Measurements from ENCODE around the gene ADAD2.

The ADAD2 gene

DNA sequence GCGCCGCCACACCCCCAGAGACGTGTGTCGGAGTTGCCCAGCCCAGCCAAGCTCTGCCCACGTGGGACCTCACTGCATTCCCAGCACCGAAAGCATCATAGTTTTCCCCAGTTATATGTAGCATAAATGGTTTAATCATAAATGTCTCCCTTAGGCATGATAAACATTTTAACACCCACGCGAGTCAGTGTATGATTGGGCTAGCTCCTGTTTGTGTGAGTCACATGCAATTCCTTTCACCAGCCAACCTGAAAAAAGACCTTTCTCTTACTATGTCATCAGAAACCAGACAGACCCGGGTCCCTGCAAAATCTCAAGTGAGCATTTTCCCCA lies 13.2 kb upstream of the ADAD2 start:
- no peaks in the 10 kb centered on the region for H3K4me1 ChIP-seq (ENCODE audit: control insufficient read depth, insufficient read depth, low read length)
- no peaks in the 10 kb centered on the region for H3K9me3 ChIP-seq (ENCODE audit: control insufficient read depth, insufficient read depth, low read length)
- H3K9ac ChIP-seq (ENCODE audit: low read depth, low read length) = no peak overlapping the region
- H3K27me3 ChIP-seq (ENCODE audit: control insufficient read depth, insufficient read depth, low read length) = no peaks in the 10 kb centered on the region
- H3K4me3 ChIP-seq (ENCODE audit: low read depth, low read length) = no peak overlapping the region
- peaks cover 52% of the 10 kb centered on the region for H3K36me3 ChIP-seq (ENCODE audit: control insufficient read depth, insufficient read depth, low read length)
- no peak overlapping the region for H3K27ac ChIP-seq (ENCODE audit: low read depth, low read length)

- Histone ChIP-seq H3K9ac (ENCODE audit: low read depth, low read length) (no peak overlapping the region), H3K27me3 (ENCODE audit: control insufficient read depth, insufficient read depth, low read length) (no peaks in the 10 kb centered on the region), H3K9me3 (ENCODE audit: control insufficient read depth, insufficient read depth, low read length) (no peaks in the 10 kb centered on the region), H3K36me3 (ENCODE audit: control insufficient read depth, insufficient read depth, low read length) (peaks cover 58% of the 10 kb centered on the region), H3K27ac (ENCODE audit: low read depth, low read length) (no peak overlapping the region), H3K4me1 (ENCODE audit: control insufficient read depth, insufficient read depth, low read length) (no peaks in the 10 kb centered on the region), H3K4me3 (ENCODE audit: low read depth, low read length) (no peak overlapping the region)
Measured at GRCh38 chr16:84178146-84178765, 12.7 kb upstream of the ADAD2 start.

DNA sequence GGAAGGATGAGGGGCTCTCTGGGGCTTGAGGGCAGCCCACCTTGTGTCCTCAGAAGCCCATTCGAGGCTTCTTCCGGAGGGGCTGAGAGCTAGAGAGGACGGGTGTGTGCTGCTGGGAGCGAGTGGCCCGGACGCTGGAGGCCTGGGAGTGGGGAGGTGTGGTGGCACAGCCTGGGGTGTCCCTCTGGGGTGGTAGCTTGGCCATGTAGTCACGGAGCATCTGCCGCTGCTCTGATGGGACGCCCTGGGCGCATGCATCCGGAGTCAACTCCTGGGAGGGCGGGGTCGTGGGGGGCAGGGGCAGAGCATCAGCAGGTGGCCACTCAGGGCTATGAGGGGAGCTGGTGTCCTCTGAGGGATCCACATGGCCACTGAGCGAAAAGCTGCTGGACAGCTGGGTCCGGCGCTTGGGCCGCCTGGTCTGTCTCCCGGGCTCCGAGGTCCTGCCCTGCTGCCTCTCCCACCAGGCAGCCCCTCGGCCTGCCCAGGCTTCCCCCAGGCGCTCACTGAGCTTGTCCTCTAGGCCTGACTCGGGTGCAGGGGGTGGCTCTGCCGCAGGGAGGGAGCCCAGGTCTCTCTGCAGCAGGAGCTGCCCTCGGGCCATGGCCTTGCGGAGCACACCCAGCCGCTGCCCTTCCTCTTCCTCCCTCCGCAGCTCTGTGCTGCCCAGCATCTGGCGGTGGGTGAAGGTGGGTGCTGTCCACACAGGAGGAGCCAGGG lies 11.9 kb upstream of the ADAD2 start:
- Histone ChIP-seq H3K27me3 (ENCODE audit: control insufficient read depth, insufficient read depth, low read length) (no peaks in the 10 kb centered on the region), H3K4me3 (ENCODE audit: low read depth, low read length) (no peak overlapping the region), H3K27ac (ENCODE audit: low read depth, low read length) (no peak overlapping the region), H3K9me3 (ENCODE audit: control insufficient read depth, insufficient read depth, low read length) (no peaks in the 10 kb centered on the region), H3K9ac (ENCODE audit: low read depth, low read length) (no peak overlapping the region), H3K4me1 (ENCODE audit: control insufficient read depth, insufficient read depth, low read length) (no peaks in the 10 kb centered on the region), H3K36me3 (ENCODE audit: control insufficient read depth, insufficient read depth, low read length) (peaks cover 66% of the 10 kb centered on the region)

DNA sequence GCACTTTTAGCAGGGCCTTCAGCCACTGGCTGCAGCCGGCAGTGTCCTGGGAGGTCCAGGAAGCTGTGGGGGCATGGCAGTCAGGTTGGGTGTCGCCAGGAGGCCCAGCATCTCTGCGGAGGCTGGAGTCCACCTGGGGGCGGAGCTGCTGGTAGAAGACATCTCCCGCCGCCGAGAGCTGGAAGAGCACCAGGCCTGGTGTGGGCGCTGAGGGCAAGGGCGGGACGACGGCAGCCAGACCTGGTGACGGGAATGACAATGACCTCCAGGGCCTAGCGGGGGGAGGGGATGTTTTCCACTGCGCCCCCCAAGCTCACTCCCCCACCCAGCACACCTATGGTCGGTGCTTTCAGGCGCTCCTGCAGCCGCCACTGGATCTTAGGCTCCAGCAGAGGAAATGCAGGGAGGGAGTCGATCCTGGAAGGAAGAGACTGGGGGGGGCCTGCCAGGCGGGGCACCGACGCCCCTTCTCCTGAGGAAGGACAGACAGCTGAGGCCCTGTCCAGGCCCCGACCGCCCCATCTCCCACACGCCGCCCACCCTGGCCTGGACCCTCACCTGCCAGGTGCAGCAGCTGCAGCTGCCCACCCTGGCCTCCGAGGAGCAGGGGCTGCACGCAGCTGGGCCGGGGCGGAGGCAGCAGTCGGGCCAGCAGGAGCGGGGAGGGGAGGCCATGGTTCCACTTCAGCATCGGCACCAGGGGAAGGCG lies 11.2 kb upstream of the ADAD2 start:
- no peaks in the 10 kb centered on the region for H3K4me1 ChIP-seq (ENCODE audit: control insufficient read depth, insufficient read depth, low read length)
- no peak overlapping the region for H3K9ac ChIP-seq (ENCODE audit: low read depth, low read length)
- H3K36me3 ChIP-seq (ENCODE audit: control insufficient read depth, insufficient read depth, low read length) = peaks cover 73% of the 10 kb centered on the region
- H3K9me3 ChIP-seq (ENCODE audit: control insufficient read depth, insufficient read depth, low read length) = no peaks in the 10 kb centered on the region
- H3K27me3 ChIP-seq (ENCODE audit: control insufficient read depth, insufficient read depth, low read length) = no peaks in the 10 kb centered on the region
- no peak overlapping the region for H3K27ac ChIP-seq (ENCODE audit: low read depth, low read length)
- no peak overlapping the region for H3K4me3 ChIP-seq (ENCODE audit: low read depth, low read length)

GRCh38 chr16:84180519-84181140 lies 10.3 kb upstream of the ADAD2 start:
- H3K27me3 ChIP-seq (ENCODE audit: control insufficient read depth, insufficient read depth, low read length) = no peaks in the 10 kb centered on the region
- no peaks in the 10 kb centered on the region for H3K4me1 ChIP-seq (ENCODE audit: control insufficient read depth, insufficient read depth, low read length)
- H3K9me3 ChIP-seq (ENCODE audit: control insufficient read depth, insufficient read depth, low read length) = no peaks in the 10 kb centered on the region
- peaks cover 79% of the 10 kb centered on the region for H3K36me3 ChIP-seq (ENCODE audit: control insufficient read depth, insufficient read depth, low read length)
- H3K4me3 ChIP-seq (ENCODE audit: low read depth, low read length) = no peak overlapping the region
- H3K27ac ChIP-seq (ENCODE audit: low read depth, low read length) = no peak overlapping the region
- H3K9ac ChIP-seq (ENCODE audit: low read depth, low read length) = no peak overlapping the region

- no peaks in the 10 kb centered on the region for H3K4me1 ChIP-seq (ENCODE audit: control insufficient read depth, insufficient read depth, low read length)
- no peaks in the 10 kb centered on the region for H3K9me3 ChIP-seq (ENCODE audit: control insufficient read depth, insufficient read depth, low read length)
- no peak overlapping the region for H3K4me3 ChIP-seq (ENCODE audit: low read depth, low read length)
- no peak overlapping the region for H3K27ac ChIP-seq (ENCODE audit: low read depth, low read length)
- no peak overlapping the region for H3K9ac ChIP-seq (ENCODE audit: low read depth, low read length)
- H3K27me3 ChIP-seq (ENCODE audit: control insufficient read depth, insufficient read depth, low read length) = no peaks in the 10 kb centered on the region
- H3K36me3 ChIP-seq (ENCODE audit: control insufficient read depth, insufficient read depth, low read length) = peaks cover 79% of the 10 kb centered on the region
Measured at GRCh38 chr16:84181144-84181915, 9.6 kb upstream of the ADAD2 start.

GRCh38 chr16:84182104-84182503 lies 8.9 kb upstream of the ADAD2 start:
- H3K9ac ChIP-seq (ENCODE audit: low read depth, low read length) = no peak overlapping the region
- H3K4me3 ChIP-seq (ENCODE audit: low read depth, low read length) = no peak overlapping the region
- no peaks in the 10 kb centered on the region for H3K9me3 ChIP-seq (ENCODE audit: control insufficient read depth, insufficient read depth, low read length)
- peaks cover 79% of the 10 kb centered on the region for H3K36me3 ChIP-seq (ENCODE audit: control insufficient read depth, insufficient read depth, low read length)
- no peaks in the 10 kb centered on the region for H3K27me3 ChIP-seq (ENCODE audit: control insufficient read depth, insufficient read depth, low read length)
- H3K4me1 ChIP-seq (ENCODE audit: control insufficient read depth, insufficient read depth, low read length) = no peaks in the 10 kb centered on the region
- no peak overlapping the region for H3K27ac ChIP-seq (ENCODE audit: low read depth, low read length)

- no peaks in the 10 kb centered on the region for H3K4me1 ChIP-seq (ENCODE audit: control insufficient read depth, insufficient read depth, low read length)
- no peak overlapping the region for H3K27ac ChIP-seq (ENCODE audit: low read depth, low read length)
- H3K36me3 ChIP-seq (ENCODE audit: control insufficient read depth, insufficient read depth, low read length) = peaks cover 74% of the 10 kb centered on the region
- no peaks in the 10 kb centered on the region for H3K27me3 ChIP-seq (ENCODE audit: control insufficient read depth, insufficient read depth, low read length)
- no peaks in the 10 kb centered on the region for H3K9me3 ChIP-seq (ENCODE audit: control insufficient read depth, insufficient read depth, low read length)
- H3K9ac ChIP-seq (ENCODE audit: low read depth, low read length) = no peak overlapping the region
- no peak overlapping the region for H3K4me3 ChIP-seq (ENCODE audit: low read depth, low read length)
Measured at GRCh38 chr16:84182680-84183571, 8.0 kb upstream of the ADAD2 start.

- no peaks in the 10 kb centered on the region for H3K4me1 ChIP-seq (ENCODE audit: control insufficient read depth, insufficient read depth, low read length)
- no peaks in the 10 kb centered on the region for H3K9me3 ChIP-seq (ENCODE audit: control insufficient read depth, insufficient read depth, low read length)
- no peaks in the 10 kb centered on the region for H3K27me3 ChIP-seq (ENCODE audit: control insufficient read depth, insufficient read depth, low read length)
- no peak overlapping the region for H3K27ac ChIP-seq (ENCODE audit: low read depth, low read length)
- H3K36me3 ChIP-seq (ENCODE audit: control insufficient read depth, insufficient read depth, low read length) = peaks cover 68% of the 10 kb centered on the region
- H3K4me3 ChIP-seq (ENCODE audit: low read depth, low read length) = no peak overlapping the region
- H3K9ac ChIP-seq (ENCODE audit: low read depth, low read length) = no peak overlapping the region
Measured at GRCh38 chr16:84183572-84183875, 7.4 kb upstream of the ADAD2 start.

- peaks cover 63% of the 10 kb centered on the region for H3K36me3 ChIP-seq (ENCODE audit: control insufficient read depth, insufficient read depth, low read length)
- no peak overlapping the region for H3K9ac ChIP-seq (ENCODE audit: low read depth, low read length)
- no peak overlapping the region for H3K4me3 ChIP-seq (ENCODE audit: low read depth, low read length)
- H3K27ac ChIP-seq (ENCODE audit: low read depth, low read length) = no peak overlapping the region
- no peaks in the 10 kb centered on the region for H3K4me1 ChIP-seq (ENCODE audit: control insufficient read depth, insufficient read depth, low read length)
- no peaks in the 10 kb centered on the region for H3K9me3 ChIP-seq (ENCODE audit: control insufficient read depth, insufficient read depth, low read length)
- H3K27me3 ChIP-seq (ENCODE audit: control insufficient read depth, insufficient read depth, low read length) = no peaks in the 10 kb centered on the region
Measured at GRCh38 chr16:84183911-84184591, 6.9 kb upstream of the ADAD2 start.
